Keratinocyte (primary cell): ENCODE measurements around the gene GMCL1. TPM values are rescaled to one million over a fixed set of nuclear protein-coding genes. Genes with fewer than 3 reads are reported as not detected.

Experiments
- DNase-seq: peaks from one replicate; pipeline ENCODE4 v3.0.0-alpha.2; 2011; ENCODE audit warnings: low read depth, missing footprints, low spot score
- FAIRE-seq: peaks from 2 replicates; lab custom pipeline; 2011; peaks lifted over from hg19 to GRCh38; lab: Jason Lieb, UNC
- H2AFZ ChIP-seq: 2 replicates; pipeline ENCODE4 v1.6.0; 2012; ENCODE audit warnings: low read length, control low read depth, inconsistent platforms; ENCODE audit not compliant: control insufficient read depth
- H3K27ac ChIP-seq: 2 replicates; pipeline ENCODE4 v1.5.1; 2011; ENCODE audit warnings: low read length; ENCODE audit not compliant: control insufficient read depth, insufficient read depth
- H3K27me3 ChIP-seq: 3 replicates; pipeline ENCODE4 v1.6.0; 2011; ENCODE audit warnings: low read length; ENCODE audit not compliant: control insufficient read depth, insufficient read depth; ENCODE audit errors: extremely low read depth
- H3K36me3 ChIP-seq, 2 experiments: 2 replicates in 1 of 2; 3 replicates in 1 of 2; pipeline ENCODE4 v1.5.1; 2011; ENCODE audit warnings: low read length in 2 of 2, mild to moderate bottlenecking in 1 of 2; ENCODE audit not compliant: control insufficient read depth in 2 of 2, insufficient read depth in 2 of 2; ENCODE audit errors: extremely low read depth in 1 of 2
- H3K4me1 ChIP-seq: 3 replicates; pipeline ENCODE4 v1.5.1; 2011; ENCODE audit warnings: low read length; ENCODE audit not compliant: control insufficient read depth, insufficient read depth; ENCODE audit errors: extremely low read depth
- H3K4me2 ChIP-seq: 3 replicates; pipeline ENCODE4 v1.6.0; 2011; ENCODE audit warnings: low read depth, low read length; ENCODE audit not compliant: control insufficient read depth, insufficient read depth; ENCODE audit errors: extremely low read depth
- H3K4me3 ChIP-seq, 3 experiments: fragments of 200-600 bp in 1 of 3; sonication (generic) in 1 of 3; 2 replicates in 2 of 3; 3 replicates in 1 of 3; pipeline ENCODE4 v1.5.1; 2011 to 2016; ENCODE audit warnings: low read length in 3 of 3, mild to moderate bottlenecking in 3 of 3, control low read depth in 2 of 3, inconsistent platforms in 1 of 3, low read depth in 1 of 3, mixed read lengths in 1 of 3, mixed run types in 1 of 3, moderate library complexity in 1 of 3; ENCODE audit not compliant: control insufficient read depth in 2 of 3, insufficient read depth in 2 of 3; ENCODE audit errors: extremely low read depth in 1 of 3
- H3K79me2 ChIP-seq: 2 replicates; pipeline ENCODE4 v1.6.0; 2012; ENCODE audit warnings: low read length; ENCODE audit not compliant: control insufficient read depth, insufficient read depth
- H3K9ac ChIP-seq: 3 replicates; pipeline ENCODE4 v1.6.0; 2011; ENCODE audit warnings: low read length; ENCODE audit not compliant: control insufficient read depth, insufficient read depth; ENCODE audit errors: extremely low read depth
- H3K9me1 ChIP-seq: 3 replicates; pipeline ENCODE4 v1.6.0; 2011; ENCODE audit warnings: low read length; ENCODE audit not compliant: control insufficient read depth, insufficient read depth; ENCODE audit errors: extremely low read depth
- H3K9me3 ChIP-seq: 2 replicates; pipeline ENCODE4 v1.5.1; 2012; ENCODE audit warnings: low read depth, low read length; ENCODE audit not compliant: control insufficient read depth
- H4K20me1 ChIP-seq: 3 replicates; pipeline ENCODE4 v1.6.0; 2011; ENCODE audit warnings: low read length; ENCODE audit not compliant: control insufficient read depth, insufficient read depth; ENCODE audit errors: extremely low read depth
- CTCF ChIP-seq, 3 experiments: IDR thresholded peaks in 1 of 3; conservative IDR thresholded peaks in 1 of 3; optimal IDR thresholded peaks in 1 of 3; 2 replicates in 2 of 3; 3 replicates in 1 of 3; pipeline versions ENCODE3 to v1.5.1; 2011; ENCODE audit warnings: low read length in 3 of 3, mild to moderate bottlenecking in 3 of 3, moderate library complexity in 2 of 3, control low read depth in 1 of 3, inconsistent platforms in 1 of 3; ENCODE audit not compliant: insufficient read depth in 2 of 3; ENCODE audit errors: extremely low read depth in 1 of 3
- EZH2 ChIP-seq: IDR thresholded peaks from one replicate; pipeline ENCODE4 v1.6.1; 2012; ENCODE audit warnings: inconsistent platforms, mild to moderate bottlenecking, low read length, moderate library complexity
- dilution Hi-C: fragments of 300-500 bp; cut with MboI; formaldehyde crosslinking; loops from one replicate; pipeline ENCODE4 v1.7.0; 2020; ENCODE audit warnings: low sequenced_read_pairs; ENCODE audit not compliant: extremely low pct_ligation_motif_present
- polyA plus RNA-seq, 5 experiments: library from polyadenylated mRNA; depleted of rRNA in 3 of 5; stranded (reverse) in 3 of 5; stranded (forward) in 1 of 5; unstranded in 1 of 5; fragments of >200 nt; gene quantifications; 1 replicate in 1 of 5; 2 replicates in 3 of 5; 3 replicates in 1 of 5; pipeline versions ENCODE4 v1.2.1 to v1.2.3, GENCODE V29; 2011 to 2012; ENCODE audit warnings: missing spikeins in 2 of 5, low read depth in 1 of 5, low replicate concordance in 1 of 5

Gene GMCL1
- polyA plus RNA-seq, 1 donor (not counting 4 experiments of a cell fraction or from before 2014, with no cell fraction given) = 7.5 TPM

- no peak overlapping the region for H3K4me3 ChIP-seq
- H3K36me3 ChIP-seq = peaks cover 17 to 26% of the 10 kb centered on the region in 2 experiments
- no peak for FAIRE-seq
- dilution Hi-C loops = no loop called here
- H3K27ac ChIP-seq = no peak overlapping the region
- no peaks in the 10 kb centered on the region for H3K9me1 ChIP-seq
- H3K79me2 ChIP-seq = no peaks in the 10 kb centered on the region
- H3K9ac ChIP-seq = no peak overlapping the region
- H3K27me3 ChIP-seq = no peaks in the 10 kb centered on the region
- no peak for DNase-seq
- H2AFZ ChIP-seq = no peak overlapping the region
- no peak overlapping the region for H3K4me2 ChIP-seq
- no peaks in the 10 kb centered on the region for H3K4me1 ChIP-seq
- TF ChIP-seq CTCF (optimal IDR thresholded peaks at IDR 0.05 in 1 of 3, IDR thresholded peaks at IDR 0.05 in 1 of 3, conservative IDR thresholded peaks at IDR 0.05 in 1 of 3; ENCODE audit: extremely low read depth in 1 of 3, insufficient read depth in 2 of 3, low read length in 3 of 3) = no peak
- TF ChIP-seq EZH2 = no peak
- H4K20me1 ChIP-seq = no peaks in the 10 kb centered on the region
- no peaks in the 10 kb centered on the region for H3K9me3 ChIP-seq
These were observed 40.2 kb upstream of the GMCL1 start for GRCh38 chr2:69789175-69789721.

GRCh38 chr2:69789772-69790600 lies 39.5 kb upstream of the GMCL1 start:
- Histone ChIP-seq H3K4me3 (no peak overlapping the region), H3K9ac (no peak overlapping the region), H3K4me1 (no peaks in the 10 kb centered on the region), H3K9me3 (no peaks in the 10 kb centered on the region), H3K27ac (no peak overlapping the region), H3K9me1 (no peaks in the 10 kb centered on the region), H3K79me2 (no peaks in the 10 kb centered on the region), H2AFZ (no peak overlapping the region), H3K27me3 (no peaks in the 10 kb centered on the region), H4K20me1 (no peaks in the 10 kb centered on the region), H3K4me2 (no peak overlapping the region), H3K36me3 (peaks cover 17 to 26% of the 10 kb centered on the region in 2 experiments)
- no peak for DNase-seq
- TF ChIP-seq CTCF (optimal IDR thresholded peaks at IDR 0.05 in 1 of 3, IDR thresholded peaks at IDR 0.05 in 1 of 3, conservative IDR thresholded peaks at IDR 0.05 in 1 of 3; ENCODE audit: extremely low read depth in 1 of 3, insufficient read depth in 2 of 3, low read length in 3 of 3) (no peak), EZH2 (no peak)
- dilution Hi-C loops = no loop called here
- no peak for FAIRE-seq
